Fibroblast of lung (primary cell): ENCODE measurements around the gene VPS11. TPM values are rescaled to one million over a fixed set of nuclear protein-coding genes. Genes with fewer than 3 reads are reported as not detected.
A peak's percentile ranks its signal among the peaks of the same experiment; 100 is the strongest.

Experiments used
- DNase-seq, 2 donors: peaks; one replicate each; pipeline versions ENCODE4 v3.0.0 to v3.0.0-alpha.2; 2010; ENCODE audit warnings: low read depth in 2 of 2
- H2AFZ ChIP-seq: 2 replicates; pipeline ENCODE4 v1.5.1; 2012; ENCODE audit warnings: low read length, control low read depth, inconsistent platforms
- H3K27ac ChIP-seq: 2 replicates; pipeline ENCODE4 v1.5.1; 2011; ENCODE audit warnings: low read length, control low read depth; ENCODE audit not compliant: insufficient read depth
- H3K27me3 ChIP-seq: 2 replicates; pipeline ENCODE4 v1.5.1; 2011; ENCODE audit warnings: mild to moderate bottlenecking, low read length; ENCODE audit not compliant: control insufficient read depth, insufficient read depth
- H3K36me3 ChIP-seq: 2 replicates; pipeline ENCODE4 v1.5.1; 2011; ENCODE audit warnings: low read length; ENCODE audit not compliant: control insufficient read depth, insufficient read depth
- H3K4me1 ChIP-seq: 2 replicates; pipeline ENCODE4 v1.5.1; 2011; ENCODE audit warnings: low read length; ENCODE audit not compliant: control insufficient read depth, insufficient read depth; ENCODE audit errors: extremely low read depth
- H3K4me2 ChIP-seq: 2 replicates; pipeline ENCODE4 v1.5.1; 2011; ENCODE audit warnings: low read length, control low read depth; ENCODE audit not compliant: insufficient read depth; ENCODE audit errors: extremely low read depth
- H3K4me3 ChIP-seq, 4 experiments: fragments of 200-600 bp in 1 of 4; sonication (generic) in 1 of 4; replicated peaks in 1 of 4; 2 replicates each; pipeline ENCODE4 v1.5.1; 2011 to 2016; ENCODE audit warnings: low read length in 4 of 4, low read depth in 3 of 4, mild to moderate bottlenecking in 3 of 4, control low read depth in 2 of 4, inconsistent platforms in 1 of 4, mixed read lengths in 1 of 4; ENCODE audit not compliant: insufficient read depth in 1 of 4; ENCODE audit errors: control extremely low read depth in 1 of 4
- H3K79me2 ChIP-seq: 2 replicates; pipeline ENCODE4 v1.5.1; 2012; ENCODE audit warnings: mild to moderate bottlenecking, low read length, inconsistent platforms; ENCODE audit not compliant: control insufficient read depth, insufficient read depth
- H3K9ac ChIP-seq: 2 replicates; pipeline ENCODE4 v1.5.1; 2011; ENCODE audit warnings: mild to moderate bottlenecking, low read length, control low read depth; ENCODE audit not compliant: insufficient read depth
- H3K9me3 ChIP-seq: 2 replicates; pipeline ENCODE4 v1.5.1; 2012; ENCODE audit warnings: low read depth, low read length; ENCODE audit not compliant: control insufficient read depth, insufficient read depth
- H4K20me1 ChIP-seq: 2 replicates; pipeline ENCODE4 v1.5.1; 2011; ENCODE audit warnings: low read length; ENCODE audit not compliant: control insufficient read depth, insufficient read depth; ENCODE audit errors: extremely low read depth
- EZH2 ChIP-seq: IDR thresholded peaks from 2 replicates; pipeline ENCODE4 v1.5.1; 2012; ENCODE audit warnings: low read length, control low read depth, mild to moderate bottlenecking; ENCODE audit errors: missing control alignments
- polyA plus RNA-seq, 2 donors: library from polyadenylated mRNA; depleted of rRNA in 1 of 2; stranded (reverse) in 1 of 2; unstranded in 1 of 2; fragments of >200 nt; gene quantifications; 2 replicates each; pipeline ENCODE4 v1.2.1, GENCODE V29; 2011 to 2012; ENCODE audit warnings: missing spikeins in 1 of 2
- total RNA-seq: library from RNA; depleted of rRNA; stranded (reverse); fragments of >200 nt; gene quantifications from 2 replicates; pipeline ENCODE4 v1.2.1, GENCODE V29; 2014
- TF ChIP-seq, protein P1 (sequence below), 2 donors: IDR thresholded peaks in 1 of 2; conservative IDR thresholded peaks in 1 of 2; 1 replicate in 1 of 2; 2 replicates in 1 of 2; pipeline ENCODE4 v1.5.1; 2011 to 2012; ENCODE audit warnings: low read length in 2 of 2, control low read depth in 1 of 2, inconsistent platforms in 1 of 2, low read depth in 1 of 2, mild to moderate bottlenecking in 1 of 2

VPS11 gene
- total and polyA plus RNA-seq, 2 donors (not counting 1 experiment from before 2014, with no cell fraction given), result 9.1 to 34.3 TPM

- DNase-seq, result no peak
- Histone ChIP-seq H3K4me2 (no peak overlapping the region), H3K36me3 (peaks cover 25% of the 10 kb centered on the region), H3K9me3 (no peaks in the 10 kb centered on the region), H2AFZ (no peak overlapping the region), H3K9ac (no peak overlapping the region), H3K79me2 (no peaks in the 10 kb centered on the region), H3K27me3 (no peaks in the 10 kb centered on the region), H3K4me3 (no peak overlapping the region), H3K27ac (no peak overlapping the region), H3K4me1 (no peaks in the 10 kb centered on the region), H4K20me1 (no peaks in the 10 kb centered on the region)
- no peak for TF ChIP-seq EZH2
- TF ChIP-seq, protein P1, sequence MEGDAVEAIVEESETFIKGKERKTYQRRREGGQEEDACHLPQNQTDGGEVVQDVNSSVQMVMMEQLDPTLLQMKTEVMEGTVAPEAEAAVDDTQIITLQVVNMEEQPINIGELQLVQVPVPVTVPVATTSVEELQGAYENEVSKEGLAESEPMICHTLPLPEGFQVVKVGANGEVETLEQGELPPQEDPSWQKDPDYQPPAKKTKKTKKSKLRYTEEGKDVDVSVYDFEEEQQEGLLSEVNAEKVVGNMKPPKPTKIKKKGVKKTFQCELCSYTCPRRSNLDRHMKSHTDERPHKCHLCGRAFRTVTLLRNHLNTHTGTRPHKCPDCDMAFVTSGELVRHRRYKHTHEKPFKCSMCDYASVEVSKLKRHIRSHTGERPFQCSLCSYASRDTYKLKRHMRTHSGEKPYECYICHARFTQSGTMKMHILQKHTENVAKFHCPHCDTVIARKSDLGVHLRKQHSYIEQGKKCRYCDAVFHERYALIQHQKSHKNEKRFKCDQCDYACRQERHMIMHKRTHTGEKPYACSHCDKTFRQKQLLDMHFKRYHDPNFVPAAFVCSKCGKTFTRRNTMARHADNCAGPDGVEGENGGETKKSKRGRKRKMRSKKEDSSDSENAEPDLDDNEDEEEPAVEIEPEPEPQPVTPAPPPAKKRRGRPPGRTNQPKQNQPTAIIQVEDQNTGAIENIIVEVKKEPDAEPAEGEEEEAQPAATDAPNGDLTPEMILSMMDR (conservative IDR thresholded peaks at IDR 0.05 in 1 of 2, IDR thresholded peaks at IDR 0.05 in 1 of 2; ENCODE audit: low read depth in 1 of 2, low read length in 2 of 2), result no peak
These were observed 11.2 kb downstream of the VPS11 start for GRCh38 chr11:119078675-119079420.

GRCh38 chr11:119081682-119082260 lies 14.2 kb downstream of the VPS11 start:
- H3K4me2 ChIP-seq, result no peak overlapping the region
- H3K4me3 ChIP-seq, result no peak overlapping the region
- H3K9ac ChIP-seq, result no peak overlapping the region
- H2AFZ ChIP-seq, result no peak overlapping the region
- H3K27me3 ChIP-seq, result no peaks in the 10 kb centered on the region
- peaks cover 11% of the 10 kb centered on the region for H3K79me2 ChIP-seq
- peaks cover 22% of the 10 kb centered on the region for H3K36me3 ChIP-seq
- DNase-seq, result no peak
- no peak overlapping the region for H3K27ac ChIP-seq
- H3K9me3 ChIP-seq, result no peaks in the 10 kb centered on the region
- H3K4me1 ChIP-seq, result peaks cover 4% of the 10 kb centered on the region
- TF ChIP-seq, protein P1 (conservative IDR thresholded peaks at IDR 0.05 in 1 of 2, IDR thresholded peaks at IDR 0.05 in 1 of 2; ENCODE audit: low read depth in 1 of 2, low read length in 2 of 2), result no peak
- no peak for TF ChIP-seq EZH2
- H4K20me1 ChIP-seq, result no peaks in the 10 kb centered on the region

DNA sequence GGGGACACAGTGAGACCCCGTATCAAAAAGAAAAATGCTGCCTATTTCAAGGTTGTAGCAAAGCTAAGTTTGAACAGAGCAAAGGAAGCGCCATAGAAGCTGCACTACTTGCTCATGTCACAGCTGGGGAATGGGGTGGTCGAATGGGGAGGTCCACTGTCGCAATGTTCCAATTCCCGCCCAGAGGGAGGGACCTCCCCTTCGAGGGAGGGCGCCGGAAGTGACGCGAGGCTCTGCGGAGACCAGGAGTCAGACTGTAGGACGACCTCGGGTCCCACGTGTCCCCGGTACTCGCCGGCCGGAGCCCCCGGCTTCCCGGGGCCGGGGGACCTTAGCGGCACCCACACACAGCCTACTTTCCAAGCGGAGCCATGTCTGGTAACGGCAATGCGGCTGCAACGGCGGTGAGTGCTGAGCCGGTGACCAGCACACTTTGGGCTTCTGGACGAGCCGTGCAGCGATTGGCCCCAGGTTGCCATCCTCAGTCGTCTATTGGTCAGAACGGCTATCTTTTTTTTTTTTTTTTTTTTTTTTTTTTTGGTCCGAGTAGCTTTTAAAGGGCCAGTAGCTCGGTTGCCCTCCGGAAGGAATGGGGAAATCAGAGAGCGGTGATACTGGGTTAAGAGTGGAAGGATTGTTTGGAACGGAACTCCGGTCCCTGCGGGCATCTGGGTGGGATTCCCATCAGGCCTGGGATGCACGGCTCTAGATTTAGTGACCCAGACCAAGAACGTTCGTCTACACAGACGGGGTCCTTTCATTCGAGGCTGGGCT lies 17.2 kb downstream of the VPS11 start, which contains the start of gene HMBS:
TSS of gene HMBS (plus strand) at position 219 of the 774 bp plus-strand sequence. CDS start at position 372, 153 bp downstream.
- Histone ChIP-seq H3K4me1 (peaks cover 4% of the 10 kb centered on the region), H2AFZ (peak within 1 kb of the TSS; percentile 97), H4K20me1 (no peaks in the 10 kb centered on the region), H3K79me2 (peaks cover 13% of the 10 kb centered on the region), H3K36me3 (peaks cover 11% of the 10 kb centered on the region), H3K27me3 (no peaks in the 10 kb centered on the region), H3K9me3 (no peaks in the 10 kb centered on the region), H3K4me3 (peak within 1 kb of the TSS; percentile 81 to 98 (median 90)), H3K27ac (peak within 1 kb of the TSS; percentile 96), H3K4me2 (peak within 1 kb of the TSS; percentile 89), H3K9ac (peak within 1 kb of the TSS; percentile 96)
- TF ChIP-seq EZH2, result no peak
- TF ChIP-seq, protein P1 (conservative IDR thresholded peaks at IDR 0.05 in 1 of 2, IDR thresholded peaks at IDR 0.05 in 1 of 2; ENCODE audit: low read depth in 1 of 2, low read length in 2 of 2), result no peak
- peak; percentile 95 to 96 for DNase-seq
